Calu3 (cell line): ENCODE data around the gene SLC25A10. TPM values are rescaled to one million over a fixed set of nuclear protein-coding genes. Genes with fewer than 3 reads are reported as not detected.

Experiments
- Bru-seq: library from RNA; stranded (reverse); fragments of 400-500 nt; gene quantifications from one replicate; lab custom pipeline; 2021; lab: Mats Ljungman, UMichigan
- BruChase-seq, 2 experiments: library from RNA; stranded (reverse); fragments of 400-500 nt; gene quantifications; one replicate each; lab custom pipeline; 2021; lab: Mats Ljungman, UMichigan
- BruUV-seq: library from RNA; stranded (reverse); fragments of 400-500 nt; replicated peaks from 2 replicates; lab custom pipeline; 2021; lab: Mats Ljungman, UMichigan
- CTCF ChIA-PET: fragments of 300-600 bp; sonication (Branson Sonifier 250); formaldehyde crosslinking; loops from one replicate; lab custom pipeline; 2022; ENCODE audit warnings: antibody characterized with exemption; lab: Charles Lee
- DNase-seq: peaks from one replicate; pipeline ENCODE4 v3.0.0; 2022
- H3K27ac Mint-ChIP-seq: one replicate; pipeline ENCODE4 v1.8.0; 2022; ENCODE audit warnings: mixed read lengths; ENCODE audit not compliant: unreplicated experiment
- H3K27me3 Mint-ChIP-seq: one replicate; pipeline ENCODE4 v1.8.0; 2022; ENCODE audit warnings: mixed read lengths; ENCODE audit not compliant: unreplicated experiment
- H3K36me3 Mint-ChIP-seq: one replicate; pipeline ENCODE4 v1.8.0; 2022; ENCODE audit warnings: mild to moderate bottlenecking, moderate library complexity, mixed read lengths; ENCODE audit not compliant: insufficient read depth, unreplicated experiment
- H3K4me1 Mint-ChIP-seq: one replicate; pipeline ENCODE4 v1.8.0; 2022; ENCODE audit warnings: mild to moderate bottlenecking, low read depth, mixed read lengths; ENCODE audit not compliant: unreplicated experiment
- H3K4me3 Mint-ChIP-seq: one replicate; pipeline ENCODE4 v1.8.0; 2022; ENCODE audit warnings: mild to moderate bottlenecking, low read depth, moderate library complexity, mixed read lengths; ENCODE audit not compliant: unreplicated experiment
- H3K9me3 Mint-ChIP-seq: one replicate; pipeline ENCODE4 v1.8.0; 2022; ENCODE audit warnings: low read depth, mixed read lengths; ENCODE audit not compliant: unreplicated experiment
- CTCF ChIP-seq: fragments of 200-600 bp; IDR thresholded peaks from one replicate; pipeline ENCODE4 v1.8.0; 2022; ENCODE audit warnings: antibody characterized with exemption; ENCODE audit not compliant: unreplicated experiment
- intact Hi-C: fragments of 100-400 bp; cut with micrococcal nuclease; formaldehyde crosslinking; loops from one replicate; pipeline ENCODE4 v1.10.0; 2022; ENCODE audit not compliant: unreplicated experiment
- long read RNA-seq: library from polyadenylated mRNA; stranded (forward); transcript quantifications from one replicate; pipeline ENCODE4 v2.0.0, GENCODE V29; 2022
- total RNA-seq: library from RNA; stranded (reverse); gene quantifications from 2 replicates; pipeline ENCODE4 v1.2.3, GENCODE V29; 2022

SLC25A10 gene
- total RNA-seq (66.5 and 72.3 TPM in 2 replicates), Bru-seq, nascent RNA (percentile 59 among the genes with signal in this experiment), BruChase-seq, experiment 1, labeled RNA remaining after a 6-hour chase (percentile 93 among the genes with signal in this experiment), BruChase-seq, experiment 2, labeled RNA remaining after a 2-hour chase (percentile 85 among the genes with signal in this experiment)
- long read RNA-seq, transcript SLC25A10-202 (11 exons, 1,885 nt), result major isoform, 37 of 98 reads
- long read RNA-seq, transcript SLC25A10-207 (12 exons, 1,523 nt), result minor isoform, 8 of 98 reads
- long read RNA-seq, partial matches to known transcripts, result 7 of 98 reads
- long read RNA-seq, other reads (novel, unspliced or antisense), result 46 of 98 reads

- Mint-ChIP-seq H3K27me3 (no peaks in the 10 kb centered on the region), H3K27ac (peak within 1 kb of the TSS; percentile 85), H3K36me3 (peaks cover 66% of the 10 kb centered on the region), H3K9me3 (no peaks in the 10 kb centered on the region), H3K4me1 (peaks cover 12% of the 10 kb centered on the region), H3K4me3 (peak within 1 kb of the TSS; percentile 92)
- TF ChIP-seq CTCF, result no peak
- intact Hi-C loops, result no loop called here
- CTCF ChIA-PET, result interaction anchor here (0.6 kb wide), 2 partner anchors 103 to 184 kb away, joined by 3 read pairs; no protein-coding TSS in a partner anchor
- BruUV-seq, result no TSS peak
- DNase-seq, result peak; percentile 92
Observed at GRCh38 chr17:81711814-81712467, at the start of gene SLC25A10. Gene SLC25A10 (plus strand): TSS chr17:81712284. CDS start chr17:81712427, 143 bp downstream.

GRCh38 chr17:81664051-81664470 is 48.0 kb upstream of the SLC25A10 start:
- intact Hi-C loops, result loop anchor here (2.0 kb wide), 1 partner anchor 27 kb away; the partner anchor contains the start of genes NPLOC4 and TSPAN10
- no peaks in the 10 kb centered on the region for H3K9me3 Mint-ChIP-seq
- TF ChIP-seq CTCF, result no peak
- H3K4me1 Mint-ChIP-seq, result peaks cover 37% of the 10 kb centered on the region
- BruUV-seq, result no TSS peak
- H3K36me3 Mint-ChIP-seq, result peaks cover 54% of the 10 kb centered on the region
- CTCF ChIA-PET, result no interaction called here
- no peak overlapping the region for H3K4me3 Mint-ChIP-seq
- H3K27me3 Mint-ChIP-seq, result no peaks in the 10 kb centered on the region
- DNase-seq, result no peak
- H3K27ac Mint-ChIP-seq, result no peak overlapping the region

GRCh38 chr17:81665205-81666091 is 46.6 kb upstream of the SLC25A10 start:
- TF ChIP-seq CTCF, result no peak
- intact Hi-C loops, result loop anchor here (2.0 kb wide), 1 partner anchor 29 kb away; the partner anchor contains the start of genes NPLOC4 and TSPAN10
- peak overlapping the region; percentile 62 for H3K27ac Mint-ChIP-seq
- CTCF ChIA-PET, result interaction anchor here (0.6 kb wide), 1 partner anchor 39 kb away, joined by 3 read pairs; no protein-coding TSS in a partner anchor
- peaks cover 58% of the 10 kb centered on the region for H3K36me3 Mint-ChIP-seq
- no peaks in the 10 kb centered on the region for H3K27me3 Mint-ChIP-seq
- H3K4me3 Mint-ChIP-seq, result peak overlapping the region; percentile 82
- H3K4me1 Mint-ChIP-seq, result peaks cover 23% of the 10 kb centered on the region
- no peaks in the 10 kb centered on the region for H3K9me3 Mint-ChIP-seq
- DNase-seq, result peak; percentile 45
- BruUV-seq, result no TSS peak

GRCh38 chr17:81666092-81666341 is 46.1 kb upstream of the SLC25A10 start:
- no peaks in the 10 kb centered on the region for H3K9me3 Mint-ChIP-seq
- H3K27ac Mint-ChIP-seq, result peak overlapping the region; percentile 62
- CTCF ChIA-PET, result interaction anchor here (0.6 kb wide), 1 partner anchor 38 kb away, joined by 3 read pairs; no protein-coding TSS in a partner anchor
- H3K36me3 Mint-ChIP-seq, result peaks cover 58% of the 10 kb centered on the region
- peaks cover 20% of the 10 kb centered on the region for H3K4me1 Mint-ChIP-seq
- intact Hi-C loops, result no loop called here
- BruUV-seq, result TSS peak; percentile 83
- TF ChIP-seq CTCF, result no peak
- DNase-seq, result no peak
- no peaks in the 10 kb centered on the region for H3K27me3 Mint-ChIP-seq
- peak overlapping the region; percentile 82 for H3K4me3 Mint-ChIP-seq
